Nasal cavity respiratory epithelium epithelial cell of viscerocranial mucosa (primary cell): ENCODE results near the gene GRID2IP. TPM values are rescaled to one million over a fixed set of nuclear protein-coding genes. Genes with fewer than 3 reads are reported as not detected.

ENCODE experiments used
- total RNA-seq: library from RNA; depleted of rRNA; stranded (reverse); fragments of >200 nt; gene quantifications from 2 replicates; pipeline ENCODE4 v1.2.3, GENCODE V29; 2014

The GRID2IP gene
- total RNA-seq = under 0.01 and 0.14 TPM in 2 replicates

DNA sequence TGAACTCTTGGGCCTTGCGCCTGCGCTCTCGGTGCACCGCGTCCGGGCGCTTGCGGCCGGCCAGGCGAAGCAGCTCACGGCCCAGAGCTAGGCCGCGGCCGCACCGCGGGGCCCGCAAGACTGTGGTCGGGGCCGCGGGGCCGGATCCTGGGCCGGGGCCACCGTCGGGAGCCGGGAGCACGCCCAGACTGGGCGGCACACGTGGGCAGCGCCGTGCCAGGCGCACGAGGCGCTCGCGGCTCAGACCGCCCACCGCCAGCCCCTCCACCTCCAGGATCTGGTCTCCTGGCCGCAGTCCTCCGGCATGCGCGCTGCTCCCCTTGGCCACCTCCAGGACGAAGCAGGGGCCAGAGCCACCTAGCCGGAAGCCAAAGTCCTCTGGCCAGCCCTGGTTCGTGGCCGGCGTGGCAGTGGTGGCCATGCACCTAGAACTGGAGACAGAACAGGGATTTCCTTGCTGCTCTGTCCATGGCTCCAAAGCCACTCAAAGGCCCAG lies at the start of gene GRID2IP:
Gene GRID2IP (minus strand): TSS at position 446 of the 496 bp plus-strand sequence. CDS start 25 bp downstream, at position 421.

DNA sequence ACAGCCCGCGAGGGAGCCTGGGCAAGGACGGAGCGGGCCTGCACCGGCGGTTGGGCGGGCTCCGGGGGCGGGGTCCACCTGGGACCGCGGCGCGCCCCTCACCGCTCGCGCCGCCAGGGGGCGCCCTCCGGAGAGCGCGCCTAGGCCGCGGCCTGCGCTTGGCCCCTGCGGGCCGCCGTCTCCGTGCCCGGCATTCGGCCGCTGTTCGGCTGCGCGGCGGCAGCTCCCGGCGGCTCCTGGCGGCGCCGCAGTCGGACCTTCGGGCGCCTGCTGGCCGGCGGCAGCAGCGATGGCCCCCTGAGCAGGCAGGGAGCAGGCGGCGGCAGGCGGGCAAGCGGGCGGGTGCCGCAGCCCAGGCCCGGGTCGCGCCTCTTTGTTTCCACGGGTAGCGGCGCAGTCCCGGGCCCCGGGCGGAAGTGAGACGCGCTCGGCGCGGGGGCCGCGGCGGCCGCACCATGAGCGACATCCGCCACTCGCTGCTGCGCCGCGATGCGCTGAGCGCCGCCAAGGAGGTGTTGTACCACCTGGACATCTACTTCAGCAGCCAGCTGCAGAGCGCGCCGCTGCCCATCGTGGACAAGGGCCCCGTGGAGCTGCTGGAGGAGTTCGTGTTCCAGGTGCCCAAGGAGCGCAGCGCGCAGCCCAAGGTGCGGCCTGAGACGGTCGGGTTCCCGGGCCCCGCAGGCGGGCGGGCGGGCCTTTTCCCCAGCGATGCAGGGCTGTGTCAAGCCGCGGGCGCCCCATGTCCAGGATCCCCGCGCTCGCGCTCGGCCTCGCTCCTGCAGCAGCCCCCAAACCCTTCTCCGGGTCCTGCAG lies 38.8 kb upstream of the GRID2IP start, which contains the start of gene INTS15:
Gene INTS15 (plus strand): TSS at position 193 of the 816 bp plus-strand sequence. CDS start 263 bp downstream, at position 456.

GRCh38 chr7:6577369-6578113 lies 26.3 kb upstream of the GRID2IP start, which contains the start of gene ZDHHC4:
Gene ZDHHC4, plus strand, starts transcription at chr7:6577454. Its CDS starts 3,108 bp downstream, at chr7:6580562.

DNA sequence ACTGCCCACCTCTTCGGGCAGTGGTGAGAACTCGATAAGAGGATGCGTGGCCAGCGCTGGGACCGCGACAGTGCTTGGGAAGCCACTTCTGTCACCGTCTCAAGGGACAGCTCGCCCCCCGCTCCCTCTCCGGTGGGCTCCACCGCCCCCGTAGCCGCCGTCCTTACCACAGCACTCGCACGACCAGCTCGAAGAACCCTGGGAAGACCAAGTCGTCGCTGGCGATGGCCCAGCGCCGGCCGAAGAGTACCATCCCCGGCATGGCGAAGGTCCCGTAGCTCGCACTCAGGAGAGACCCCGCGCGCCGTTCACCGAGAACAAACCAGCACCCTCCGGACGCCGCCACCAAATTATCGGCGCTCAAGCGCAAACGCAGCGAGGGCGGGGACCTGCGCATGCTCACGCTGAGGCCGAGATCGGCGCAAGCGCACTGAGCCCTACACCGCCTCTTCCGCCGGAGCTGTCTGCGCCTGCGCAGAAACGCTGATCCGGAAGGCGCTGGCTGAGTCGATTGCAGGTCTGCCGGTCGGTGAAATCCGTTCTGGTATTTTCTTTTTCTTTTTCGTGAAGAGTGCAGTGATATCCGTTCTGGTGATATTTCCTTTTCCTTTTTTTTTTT lies 103.6 kb downstream of the GRID2IP start, which contains the start of gene DAGLB:
Gene DAGLB (minus strand): TSS at position 374 of the 619 bp plus-strand sequence. CDS start 112 bp downstream, at position 262.

Other genes starting within 250 kb of the GRID2IP start
- gene FAM220A, start 202.5 kb downstream of the GRID2IP start, total RNA-seq = 45.7 and 46.1 TPM in 2 replicates
- gene RAC1, start 176.9 kb downstream of the GRID2IP start, total RNA-seq = 52.6 and 125 TPM in 2 replicates
- gene DAGLB, start 103.5 kb downstream of the GRID2IP start, total RNA-seq = 26.3 and 27.3 TPM in 2 replicates
- gene KDELR2, start 67.3 kb downstream of the GRID2IP start, total RNA-seq = 88.5 and 101 TPM in 2 replicates
- 67.0 and 88.3 TPM in 2 replicates for gene ZDHHC4, start 26.0 kb upstream of the GRID2IP start, total RNA-seq
- gene INTS15, start 38.6 kb upstream of the GRID2IP start, total RNA-seq = 9.9 and 12.3 TPM in 2 replicates
- gene ZNF853, start 64.1 kb upstream of the GRID2IP start, total RNA-seq = 0.34 and 0.43 TPM in 2 replicates
- 16.1 and 30.9 TPM in 2 replicates for gene ZNF316, start 85.9 kb upstream of the GRID2IP start, total RNA-seq
- 14.4 and 33.7 TPM in 2 replicates for gene ZNF12, start 155.5 kb upstream of the GRID2IP start, total RNA-seq
- gene RSPH10B2, start 202.6 kb upstream of the GRID2IP start, total RNA-seq = 0.34 and 0.50 TPM in 2 replicates